Motor neuron (in vitro differentiated cells): ENCODE results near the gene KLRC3. TPM values are rescaled to one million over a fixed set of nuclear protein-coding genes. Genes with fewer than 3 reads are reported as not detected.

Experiments used
- ATAC-seq, 8 experiments: fragments of 200-7000 bp; cut with Tn5 transposase; replicated peaks in 6 of 8; 2 replicates each; pipeline ENCODE4 v1.8.0; 2021; ENCODE audit warnings: mild to moderate bottlenecking in 8 of 8, moderate library complexity in 8 of 8
- H3K27ac ChIP-seq, 2 donors: fragments of 250-450 bp; sonication (Bioruptor Pico); 2 replicates each; pipeline ENCODE4 v1.9.0; 2021; ENCODE audit warnings: antibody characterized with exemption in 2 of 2, mild to moderate bottlenecking in 2 of 2, moderate library complexity in 1 of 2
- H3K4me1 ChIP-seq, 2 donors: fragments of 250-450 bp; sonication (Bioruptor Pico); replicated peaks in 1 of 2; 2 replicates each; pipeline ENCODE4 v1.6.1; 2021; ENCODE audit warnings: antibody characterized with exemption in 2 of 2, mild to moderate bottlenecking in 2 of 2, moderate library complexity in 1 of 2
- H3K4me3 ChIP-seq, 5 donors: fragments of 250-450 bp; sonication (Bioruptor Pico); 2 replicates each; pipeline ENCODE4 v1.9.0; 2021; ENCODE audit warnings: antibody characterized with exemption in 5 of 5, mild to moderate bottlenecking in 5 of 5, moderate library complexity in 4 of 5
- WGBS, 10 experiments: fragments of 450-650 bp; shearing (Covaris generic); methylation state at CpG; one replicate each; pipeline ENCODE4 v1.0.0; 2022; 5-methylcytosine and 5-hydroxymethylcytosine counted together
- in situ Hi-C, 9 experiments: fragments of 400-800 bp; cut with MboI; loops; one replicate each; pipeline ENCODE4 v1.15.0; 2021; ENCODE audit warnings: low sequenced_read_pairs in 9 of 9, low pct_unique_long_range_greater_than_20kb in 2 of 9; ENCODE audit not compliant: unreplicated experiment in 9 of 9
- total RNA-seq, 8 experiments: library from RNA; unstranded; fragments of 300-600 nt; gene quantifications; 2 replicates each; pipeline versions ENCODE4 v1.2.3 to v1.2.4, GENCODE V29; 2022

Gene KLRC3
- total RNA-seq, 8 experiments from 2014 or later, result 2.3 TPM; not detected in 7

GRCh38 chr12:10363914-10364814 is 56.2 kb downstream of the KLRC3 start:
- peak; percentile 64 to 81 (median 77) for ATAC-seq
- H3K4me3 ChIP-seq, result peak overlapping the region; percentile 30 to 59 (median 42)
- in situ Hi-C loops, result loop anchor here in 1 of 9 experiments (25.0 kb wide), 1 partner anchor 198 kb away; no protein-coding TSS in a partner anchor

GRCh38 chr12:10363658-10363913 is 56.8 kb downstream of the KLRC3 start:
- in situ Hi-C loops, result loop anchor here in 1 of 9 experiments (25.0 kb wide), 1 partner anchor 199 kb away; no protein-coding TSS in a partner anchor

More at GRCh38 chr12:10363914-10364814, 56.2 kb downstream of the KLRC3 start:
- 0 to 20% (median 9%) methylated on average over 2 to 16 of the region's 19 CpGs; no CpG with 5 or more reads in 2 of the 10 experiments for WGBS, 10 experiments
- peaks cover 58 to 60% of the 10 kb centered on the region in 2 donors for H3K4me1 ChIP-seq
- peak overlapping the region; percentile 78 to 84 for H3K27ac ChIP-seq

GRCh38 chr12:10362828-10363657 is 57.4 kb downstream of the KLRC3 start:
- in situ Hi-C loops, result loop anchor here in 1 of 9 experiments (25.0 kb wide), 1 partner anchor 199 kb away; no protein-coding TSS in a partner anchor
- H3K27ac ChIP-seq, result peak overlapping the region; percentile 78 to 84
- ATAC-seq, result no peak
- WGBS, 10 experiments, result 20 to 63% (median 31%) methylated on average over 4 to 9 of the region's 9 CpGs
- H3K4me3 ChIP-seq, result peak overlapping the region in 3 of 5 donors; percentile 32 to 59 (median 48)
- H3K4me1 ChIP-seq, result peaks cover 52 to 56% of the 10 kb centered on the region in 2 donors

More at GRCh38 chr12:10363658-10363913, 56.8 kb downstream of the KLRC3 start:
- H3K27ac ChIP-seq, result peak overlapping the region; percentile 78 to 84
- WGBS, 10 experiments, result 29 to 53% (median 33%) methylated on average over 1 to 4 of the region's 5 CpGs; no CpG with 5 or more reads in 5 of the 10 experiments
- peaks cover 57 to 60% of the 10 kb centered on the region in 2 donors for H3K4me1 ChIP-seq
- H3K4me3 ChIP-seq, result peak overlapping the region; percentile 30 to 59 (median 42)
- no peak for ATAC-seq

GRCh38 chr12:10362325-10362724 is 58.1 kb downstream of the KLRC3 start:
- H3K4me3 ChIP-seq, result peak overlapping the region in 1 of 5 donors; percentile 59
- ATAC-seq, result no peak
- peaks cover 50 to 53% of the 10 kb centered on the region in 2 donors for H3K4me1 ChIP-seq
- peak overlapping the region; percentile 19 to 78 for H3K27ac ChIP-seq
- in situ Hi-C loops, result loop anchor here in 1 of 9 experiments (25.0 kb wide), 1 partner anchor 200 kb away; no protein-coding TSS in a partner anchor
- 0 to 67% (median 31%) methylated on average over 1 to 2 of the region's 3 CpGs; no CpG with 5 or more reads in 3 of the 10 experiments for WGBS, 10 experiments

Other genes with a start within 250 kb of the KLRC3 start
- 1 to 10 TPM in 1 of 8 experiments, under 1 TPM in 1, not detected in 6; 0.47 to 1.4 TPM for gene OLR1, start 248.5 kb downstream of the KLRC3 start, total RNA-seq
- under 1 TPM in 3 of 8 experiments, not detected in 5; 0.14 to 0.32 (median 0.28) TPM for gene TMEM52B, start 241.6 kb downstream of the KLRC3 start, total RNA-seq
- gene GABARAPL1, start 207.7 kb downstream of the KLRC3 start, total RNA-seq, result 100 to 1,000 TPM in 5 of 8 experiments, 10 to 100 TPM in 3; 82.0 to 245 (median 106) TPM
- gene KLRD1, start 112.7 kb downstream of the KLRC3 start, total RNA-seq, result under 1 TPM; 0.04 to 0.54 (median 0.18) TPM
- 1 to 10 TPM in 2 of 8 experiments, under 1 TPM in 6; 0.13 to 1.9 (median 0.53) TPM for gene KLRK1, start 30.6 kb downstream of the KLRC3 start, total RNA-seq
- gene KLRC4, start 10.8 kb downstream of the KLRC3 start, total RNA-seq, result under 1 TPM in 1 of 8 experiments, not detected in 7; 0.71 TPM
- 1 to 10 TPM in 1 of 8 experiments, not detected in 7; 5.6 TPM for gene KLRC2, start 15.4 kb upstream of the KLRC3 start, total RNA-seq
- gene KLRC1, start 32.8 kb upstream of the KLRC3 start, total RNA-seq, result under 1 TPM in 1 of 8 experiments, not detected in 7; 0.24 TPM
- gene EIF2S3B, start 85.3 kb upstream of the KLRC3 start, total RNA-seq, result 1 to 10 TPM; 1.1 to 8.5 (median 1.7) TPM
- gene MAGOHB, start 193.0 kb upstream of the KLRC3 start, total RNA-seq, result 10 to 100 TPM; 19.7 to 33.3 (median 30.2) TPM